ENCODE data around the gene METTL5.
"Not testable (repeated sequence)": the region's sequence is repeated elsewhere in the genome, so short reads cannot be mapped to it uniquely, and the experiment has no call there.

Gene METTL5

DNA sequence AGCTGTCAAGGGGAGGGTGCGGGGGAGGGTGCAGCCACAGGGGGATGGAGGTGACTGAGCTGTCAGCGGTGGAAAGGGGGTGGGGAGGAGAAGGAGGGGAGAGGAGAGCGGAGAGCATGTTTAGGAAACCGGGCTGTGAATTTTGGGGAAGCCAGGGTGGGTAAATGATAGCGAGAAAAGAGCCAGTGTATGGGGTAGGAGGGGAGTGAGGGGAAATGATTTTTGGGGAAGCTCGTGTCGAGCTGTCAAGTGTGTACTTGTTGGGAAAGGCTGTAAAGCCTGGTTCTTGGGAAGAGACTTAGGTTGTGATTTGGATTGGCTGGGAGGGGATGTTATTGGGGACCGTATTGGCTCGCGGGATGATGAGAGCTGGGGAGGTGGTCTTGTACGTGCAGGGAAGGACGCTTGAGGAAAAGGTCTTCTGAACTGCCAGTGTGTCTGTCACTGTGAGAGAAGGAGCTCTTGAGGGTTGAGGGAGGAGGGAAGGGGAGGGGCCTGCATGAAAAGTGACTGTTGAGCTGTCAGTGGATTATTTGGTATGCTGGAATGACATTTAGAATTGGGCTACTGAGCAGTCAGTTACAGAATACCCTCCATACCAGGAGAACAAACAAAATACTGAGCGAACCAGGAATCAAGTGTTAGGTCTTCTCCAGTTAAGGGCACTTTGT lies 3.6 kb upstream of the METTL5 start:
- no peak for DNase-seq

DNA sequence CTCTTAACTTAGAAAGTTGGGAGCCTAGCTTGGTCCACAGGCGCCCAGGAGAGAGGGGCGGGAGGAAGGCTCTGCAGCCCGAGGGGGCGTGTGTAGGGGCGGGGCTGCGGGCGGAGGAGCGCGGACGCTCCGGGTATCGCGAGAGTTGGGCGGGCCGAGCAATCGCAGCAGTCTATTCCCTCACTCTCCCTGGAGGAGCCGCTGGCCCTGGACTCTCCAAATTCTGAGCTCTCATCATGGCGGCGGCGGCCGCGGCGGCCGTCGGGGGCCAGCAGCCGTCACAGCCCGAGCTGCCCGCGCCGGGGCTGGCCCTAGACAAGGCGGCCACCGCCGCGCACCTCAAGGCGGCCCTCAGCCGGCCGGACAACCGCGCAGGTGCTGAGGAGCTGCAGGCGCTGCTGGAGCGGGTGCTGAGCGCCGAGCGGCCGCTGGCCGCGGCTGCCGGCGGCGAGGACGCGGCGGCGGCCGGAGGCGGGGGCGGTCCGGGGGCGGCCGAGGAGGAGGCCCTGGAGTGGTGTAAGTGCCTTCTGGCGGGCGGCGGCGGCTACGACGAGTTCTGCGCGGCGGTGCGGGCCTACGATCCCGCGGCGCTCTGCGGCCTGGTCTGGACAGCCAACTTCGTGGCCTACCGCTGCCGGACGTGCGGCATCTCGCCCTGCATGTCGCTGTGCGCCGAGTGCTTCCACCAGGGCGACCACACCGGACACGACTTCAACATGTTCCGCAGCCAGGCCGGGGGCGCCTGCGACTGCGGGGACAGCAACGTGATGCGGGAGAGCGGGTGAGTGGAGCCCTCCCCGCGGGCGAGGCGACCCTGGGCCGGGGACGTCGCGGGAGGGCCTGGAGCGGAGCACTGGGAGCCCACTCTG lies 2.8 kb upstream of the METTL5 start, which contains the start of gene UBR3:
TSS of gene UBR3 (plus strand) at position 183 of the 869 bp plus-strand sequence. CDS start at position 237, 54 bp downstream.
- peak; percentile 79 for DNase-seq

GRCh38 chr2:169823996-169824372 lies 721 bp downstream of the METTL5 start:
- DNase-seq, result no peak

DNA sequence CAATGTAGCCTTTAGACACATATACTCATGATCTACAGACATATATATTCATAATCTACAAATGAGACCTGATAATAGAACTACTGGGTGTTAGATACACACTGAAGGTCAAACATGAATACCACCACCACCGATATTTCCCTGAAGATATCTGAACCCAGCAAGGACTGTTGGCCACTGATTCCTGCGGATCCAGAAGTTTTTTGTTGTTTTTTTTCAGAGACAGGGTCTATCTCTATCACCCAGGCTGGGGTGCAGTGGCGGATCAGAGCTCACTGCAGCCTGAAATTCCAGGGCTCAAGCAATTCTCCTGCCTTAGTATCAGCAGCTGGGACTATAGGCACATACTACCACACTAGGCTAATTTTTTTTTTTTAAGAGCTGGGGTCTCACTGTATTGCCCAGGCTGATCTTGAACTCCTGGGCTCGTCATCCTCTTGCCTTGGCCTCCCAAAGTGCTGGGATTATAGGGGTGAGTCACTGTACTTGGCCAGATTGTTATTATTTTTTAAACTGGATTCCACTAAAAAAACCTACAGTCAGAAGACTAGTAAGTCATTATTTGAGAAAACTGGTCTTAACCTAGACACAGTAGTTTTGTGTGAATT lies 1.8 kb downstream of the METTL5 start:
- DNase-seq, result no peak

- DNase-seq, result no peak
Measured at GRCh38 chr2:169822036-169822435, 2.7 kb downstream of the METTL5 start.

- not testable (repeated sequence) for DNase-seq
Measured at GRCh38 chr2:169820101-169820500, 4.6 kb downstream of the METTL5 start.

GRCh38 chr2:169819106-169819505 lies 5.6 kb downstream of the METTL5 start:
- DNase-seq, result no peak

GRCh38 chr2:169818241-169818640 lies 6.5 kb downstream of the METTL5 start:
- DNase-seq, result no peak

GRCh38 chr2:169817369-169817768 lies 7.3 kb downstream of the METTL5 start:
- DNase-seq, result not testable (repeated sequence)

DNA sequence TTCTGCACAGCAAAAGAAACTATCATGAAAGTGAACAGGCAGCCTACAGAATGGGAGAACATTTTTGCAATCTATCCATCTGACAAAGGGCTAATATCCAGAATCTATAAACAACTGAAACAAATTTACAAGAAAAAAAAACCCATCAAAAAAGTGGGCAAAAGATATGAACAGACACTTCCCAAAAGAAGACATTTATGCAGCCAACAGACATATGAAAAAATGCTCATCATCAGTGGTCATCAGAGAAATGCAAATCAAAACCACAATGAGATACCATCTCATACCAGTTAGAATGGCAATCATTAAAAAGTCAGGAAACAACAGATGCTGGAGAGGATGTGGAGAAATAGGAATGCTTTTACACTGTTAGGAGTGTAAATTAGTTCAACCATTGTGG lies 7.7 kb downstream of the METTL5 start:
- DNase-seq, result not testable (repeated sequence)

- DNase-seq, result no peak
Measured at GRCh38 chr2:169815849-169816248, 8.9 kb downstream of the METTL5 start.

DNA sequence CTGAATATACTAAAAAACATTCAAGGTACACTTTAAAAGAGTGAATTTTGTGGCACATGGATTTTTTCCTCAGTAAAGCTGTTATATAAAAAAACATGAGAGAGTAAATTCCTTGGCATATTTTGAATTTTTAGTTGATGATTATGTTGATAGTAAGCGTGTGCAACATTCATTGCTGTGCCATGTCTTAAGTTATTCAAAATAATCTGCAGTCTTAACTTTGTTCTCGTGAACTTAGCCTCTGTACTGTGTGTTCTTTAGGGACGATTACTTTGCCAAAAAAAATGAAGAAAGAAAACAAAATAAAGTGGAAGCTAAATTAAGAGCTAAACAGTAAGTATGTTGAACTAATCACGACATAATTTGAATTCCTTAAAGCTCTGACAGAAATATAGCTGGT lies 16.5 kb downstream of the METTL5 start:
- DNase-seq, result no peak

DNA sequence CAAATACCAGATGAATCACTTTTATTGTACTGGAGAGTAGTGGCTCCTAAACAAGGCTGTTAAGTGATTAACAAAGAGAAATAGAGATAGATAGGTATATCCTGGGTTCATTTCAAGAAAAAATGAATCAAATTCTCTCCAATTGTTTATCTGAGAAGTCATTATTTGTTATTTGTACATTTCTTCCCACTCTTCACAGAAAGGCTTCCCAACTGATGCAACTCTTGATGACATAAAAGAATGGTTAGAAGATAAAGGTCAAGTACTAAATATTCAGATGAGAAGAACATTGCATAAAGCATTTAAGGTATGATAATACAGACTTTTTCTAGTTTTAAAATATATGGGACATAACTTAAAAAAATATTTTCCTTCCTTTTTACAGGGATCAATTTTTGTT lies 18.1 kb downstream of the METTL5 start:
- DNase-seq, result no peak

- DNase-seq, result no peak
Measured at GRCh38 chr2:169803480-169803879, 21.2 kb downstream of the METTL5 start.

DNA sequence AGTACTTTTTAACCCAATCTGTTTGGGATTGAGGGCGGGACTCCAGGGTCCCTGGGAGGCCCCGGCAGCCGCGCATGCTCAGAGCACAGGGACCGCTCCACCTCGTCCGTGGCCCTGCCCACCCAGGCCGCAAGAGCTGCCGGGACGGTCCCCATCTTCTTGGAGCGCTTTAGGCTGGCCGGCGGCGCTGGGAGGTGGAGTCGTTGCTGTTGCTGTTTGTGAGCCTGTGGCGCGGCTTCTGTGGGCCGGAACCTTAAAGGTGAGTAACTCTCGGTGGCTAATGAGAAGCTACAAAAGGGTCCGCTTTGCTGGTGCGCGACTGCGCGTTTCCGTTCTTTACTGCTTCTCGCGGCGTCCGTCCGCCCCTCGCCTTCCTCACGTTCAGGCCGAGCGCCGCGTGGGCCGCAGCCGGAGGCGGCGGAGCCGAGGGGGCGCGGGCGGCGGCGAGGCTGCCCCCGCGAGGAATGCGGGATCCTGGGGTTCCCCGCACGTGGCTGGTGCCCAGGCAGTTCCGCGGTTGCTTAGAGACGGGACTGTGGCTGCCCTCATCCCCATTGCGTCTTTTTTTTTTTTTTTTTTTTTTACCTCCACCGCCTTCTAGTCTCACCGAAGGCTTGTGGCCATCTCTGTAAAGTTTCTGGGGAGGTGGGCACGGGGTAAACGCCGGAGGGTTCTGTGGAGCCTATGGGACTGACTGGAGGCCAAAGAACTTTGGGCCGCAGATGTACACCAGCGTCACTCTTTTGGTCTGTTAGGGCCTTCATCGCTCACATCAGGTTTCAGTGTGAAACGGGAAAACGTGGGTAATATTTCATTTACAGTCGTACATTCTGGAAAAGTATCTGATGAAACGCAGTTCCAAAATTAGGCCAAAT lies 25.8 kb downstream of the METTL5 start, which contains the start of gene SSB:
TSS of gene SSB (plus strand) at position 154 of the 875 bp plus-strand sequence. CDS start 2,090 bp downstream, outside the sequence.
- DNase-seq, result peak; percentile 89

- DNase-seq, result no peak
Measured at GRCh38 chr2:169798397-169798717, 26.3 kb downstream of the METTL5 start.

- DNase-seq, result no peak
Measured at GRCh38 chr2:169797601-169798000, 27.1 kb downstream of the METTL5 start.

- no peak for DNase-seq
Measured at GRCh38 chr2:169796441-169796840, 28.3 kb downstream of the METTL5 start.

DNA sequence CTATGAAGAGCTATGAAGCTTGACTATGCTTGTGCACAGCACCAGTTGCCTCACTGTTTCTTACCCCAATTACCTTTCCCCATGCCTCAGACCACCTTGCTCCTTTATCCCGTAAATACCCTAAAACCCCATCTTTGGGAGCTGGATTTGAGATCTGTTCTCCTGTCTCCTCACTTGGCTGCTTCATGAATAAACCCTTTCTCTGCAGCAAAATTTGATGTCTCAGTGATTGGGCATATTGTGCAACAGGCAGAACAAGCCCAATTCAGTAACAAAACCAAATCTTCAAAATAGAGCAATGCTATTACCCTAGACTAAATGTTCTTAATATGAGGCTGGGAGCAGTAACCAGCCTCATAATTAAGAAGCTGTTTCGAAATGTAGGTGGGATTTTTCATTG lies 29.5 kb downstream of the METTL5 start:
- DNase-seq, result no peak

DNA sequence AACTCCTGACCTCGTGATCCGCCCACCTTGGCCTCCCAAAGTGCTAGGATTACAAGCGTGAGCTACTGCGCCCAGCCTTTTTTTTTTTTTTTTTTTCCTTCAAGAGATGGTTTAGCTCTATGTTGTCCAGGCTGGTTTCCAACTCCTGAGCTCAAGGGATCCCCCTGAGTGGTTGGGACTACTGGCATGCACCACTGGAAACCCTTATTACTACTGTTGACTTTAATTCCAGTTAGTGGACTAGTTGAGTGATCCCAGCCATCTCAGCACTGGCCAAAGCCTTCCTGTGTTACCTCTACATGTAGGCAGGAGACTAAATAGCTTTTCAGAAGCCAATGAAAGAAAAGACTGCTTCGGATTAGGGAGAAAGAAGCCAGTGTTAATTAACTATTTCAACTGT lies 34.1 kb downstream of the METTL5 start:
- no peak for DNase-seq

GRCh38 chr2:169782513-169782912 lies 42.2 kb downstream of the METTL5 start:
- DNase-seq, result no peak

DNA sequence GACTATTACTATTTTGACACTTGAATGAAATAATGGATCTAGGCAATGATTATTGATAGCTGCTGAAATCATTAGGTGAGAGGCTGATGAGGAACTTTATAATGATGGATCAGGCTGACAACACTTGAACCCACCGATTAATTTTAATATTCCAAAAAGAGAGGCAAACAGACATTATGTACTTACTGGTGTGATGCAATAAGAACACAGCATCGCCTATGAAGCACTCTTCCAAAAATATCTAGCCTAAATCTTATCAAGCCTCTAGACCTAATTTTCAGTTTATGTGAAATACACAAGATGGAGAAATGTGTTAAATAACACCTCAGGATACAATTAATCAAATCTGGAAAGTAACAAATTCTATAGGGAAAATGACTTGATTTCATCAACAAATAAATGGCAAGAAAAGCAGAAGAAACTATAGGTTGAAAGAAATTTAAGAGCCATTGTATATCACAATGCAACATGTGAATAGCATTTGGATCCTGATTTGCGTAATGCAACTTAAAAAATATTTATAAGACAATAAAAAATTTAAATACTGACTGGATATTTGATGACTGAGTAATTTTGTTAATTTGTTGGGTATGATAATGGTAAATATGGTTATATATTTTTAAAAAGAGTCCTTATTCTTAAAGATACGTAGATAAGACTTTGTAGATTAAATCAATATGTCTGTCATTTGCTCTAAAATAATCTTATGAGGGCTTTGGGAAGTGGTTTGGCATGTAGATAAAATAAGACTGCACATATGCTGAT lies 43.3 kb downstream of the METTL5 start:
- no peak for DNase-seq

Data from NCI-H1694 treated with DMSO at 0.1 percent for 48 hours (cell line).